ENCODE data around the gene NKX2-8.

The NKX2-8 gene

DNA sequence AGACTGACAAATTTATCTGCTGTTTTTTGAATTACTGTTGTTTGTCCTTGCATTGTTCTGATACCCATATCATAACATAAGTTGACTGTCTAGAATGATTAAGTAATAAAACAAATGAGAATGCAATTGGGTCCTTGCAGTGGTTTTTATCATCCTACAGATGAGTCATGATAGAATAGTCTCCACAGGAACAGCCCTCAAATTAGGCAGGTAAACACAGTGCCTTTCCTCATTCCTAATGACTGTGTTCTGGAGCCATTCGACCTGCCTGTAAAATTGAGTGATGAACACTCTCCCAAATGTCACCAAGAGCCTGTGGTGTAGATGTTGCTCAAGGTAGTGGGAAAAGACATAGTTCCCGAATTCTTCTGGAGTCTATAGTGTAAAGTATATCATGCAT lies 12.3 kb downstream of the NKX2-8 start:
- TF ChIP-seq EZH2 (optimal IDR thresholded peaks at IDR 0.05; ENCODE audit: low read depth, low read length) (no peak), EZH2phosphoT487 (IDR thresholded peaks at IDR 0.05; ENCODE audit: low read length) (no peak)
- TF ChIP-seq, protein P1, sequence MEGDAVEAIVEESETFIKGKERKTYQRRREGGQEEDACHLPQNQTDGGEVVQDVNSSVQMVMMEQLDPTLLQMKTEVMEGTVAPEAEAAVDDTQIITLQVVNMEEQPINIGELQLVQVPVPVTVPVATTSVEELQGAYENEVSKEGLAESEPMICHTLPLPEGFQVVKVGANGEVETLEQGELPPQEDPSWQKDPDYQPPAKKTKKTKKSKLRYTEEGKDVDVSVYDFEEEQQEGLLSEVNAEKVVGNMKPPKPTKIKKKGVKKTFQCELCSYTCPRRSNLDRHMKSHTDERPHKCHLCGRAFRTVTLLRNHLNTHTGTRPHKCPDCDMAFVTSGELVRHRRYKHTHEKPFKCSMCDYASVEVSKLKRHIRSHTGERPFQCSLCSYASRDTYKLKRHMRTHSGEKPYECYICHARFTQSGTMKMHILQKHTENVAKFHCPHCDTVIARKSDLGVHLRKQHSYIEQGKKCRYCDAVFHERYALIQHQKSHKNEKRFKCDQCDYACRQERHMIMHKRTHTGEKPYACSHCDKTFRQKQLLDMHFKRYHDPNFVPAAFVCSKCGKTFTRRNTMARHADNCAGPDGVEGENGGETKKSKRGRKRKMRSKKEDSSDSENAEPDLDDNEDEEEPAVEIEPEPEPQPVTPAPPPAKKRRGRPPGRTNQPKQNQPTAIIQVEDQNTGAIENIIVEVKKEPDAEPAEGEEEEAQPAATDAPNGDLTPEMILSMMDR (IDR thresholded peaks at IDR 0.05; ENCODE audit: low read length): no peak
- Histone ChIP-seq H3F3A (ENCODE audit: insufficient read depth, low read length) (no peaks in the 10 kb centered on the region), H3K4me2 (ENCODE audit: low read depth, low read length) (no peak overlapping the region), H2AFZ (ENCODE audit: low read length) (no peak overlapping the region), H4K20me1 (ENCODE audit: insufficient read depth, low read length) (no peaks in the 10 kb centered on the region), H3K9ac (ENCODE audit: low read length) (no peak overlapping the region), H3K27me3 (replicated peaks; ENCODE audit: insufficient read depth, low read length) (no peaks in the 10 kb centered on the region), H3K36me3 (replicated peaks; ENCODE audit: insufficient read depth, low read length) (no peaks in the 10 kb centered on the region), H3K4me3 (ENCODE audit: low read length) (no peak overlapping the region), H3K9me3 (replicated peaks; ENCODE audit: insufficient read depth, low read length) (no peaks in the 10 kb centered on the region), H3K4me1 (ENCODE audit: low read length) (no peaks in the 10 kb centered on the region), H3K27ac (ENCODE audit: low read length) (no peak overlapping the region), H3K9me2 (replicated peaks; ENCODE audit: insufficient read depth, low read length) (no peaks in the 10 kb centered on the region), H3K79me2 (ENCODE audit: low read length) (no peaks in the 10 kb centered on the region)
- no peak for DNase-seq

DNA sequence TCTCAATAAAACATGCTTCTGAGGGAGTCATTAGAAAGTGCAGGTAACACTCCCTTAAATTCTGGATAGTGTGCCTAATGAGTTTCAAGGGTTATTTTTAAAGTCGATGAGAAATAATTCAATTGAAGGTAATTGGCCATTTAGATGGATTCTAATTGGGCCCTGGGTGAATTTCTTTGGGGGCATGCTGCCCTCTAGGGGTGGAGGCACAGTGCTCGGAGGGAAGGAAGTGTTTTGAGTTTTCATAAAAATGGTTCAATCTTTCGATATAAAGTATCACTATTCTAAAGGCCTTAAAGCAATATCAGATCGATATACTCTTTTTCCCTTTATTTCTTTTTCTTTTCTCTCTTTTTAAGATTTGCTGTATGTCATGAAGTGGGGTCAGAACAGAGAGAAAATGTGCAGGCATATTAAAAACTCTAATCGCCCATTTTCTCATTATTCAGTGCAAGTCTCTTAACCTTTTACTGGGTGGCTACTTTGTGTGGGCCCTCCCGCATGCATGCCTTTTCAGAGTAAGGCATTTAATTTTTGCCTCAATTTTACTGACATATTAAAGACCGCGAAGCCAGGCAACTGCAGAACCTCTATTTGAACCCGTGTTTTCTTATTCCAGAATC lies 25.5 kb downstream of the NKX2-8 start:
- DNase-seq: no peak
- Histone ChIP-seq H3F3A (ENCODE audit: insufficient read depth, low read length) (no peaks in the 10 kb centered on the region), H3K4me2 (ENCODE audit: low read depth, low read length) (no peak overlapping the region), H2AFZ (ENCODE audit: low read length) (no peak overlapping the region), H3K27me3 (replicated peaks; ENCODE audit: insufficient read depth, low read length) (no peaks in the 10 kb centered on the region), H3K4me1 (ENCODE audit: low read length) (no peaks in the 10 kb centered on the region), H3K9me2 (replicated peaks; ENCODE audit: insufficient read depth, low read length) (no peaks in the 10 kb centered on the region), H4K20me1 (ENCODE audit: insufficient read depth, low read length) (no peaks in the 10 kb centered on the region), H3K79me2 (ENCODE audit: low read length) (no peaks in the 10 kb centered on the region), H3K9ac (ENCODE audit: low read length) (no peak overlapping the region), H3K27ac (ENCODE audit: low read length) (no peak overlapping the region), H3K9me3 (replicated peaks; ENCODE audit: insufficient read depth, low read length) (no peaks in the 10 kb centered on the region), H3K4me3 (ENCODE audit: low read length) (no peak overlapping the region), H3K36me3 (replicated peaks; ENCODE audit: insufficient read depth, low read length) (no peaks in the 10 kb centered on the region)
- TF ChIP-seq EZH2phosphoT487 (IDR thresholded peaks at IDR 0.05; ENCODE audit: low read length): no peak
- TF ChIP-seq, protein P1 (IDR thresholded peaks at IDR 0.05; ENCODE audit: low read length): peak; percentile 58

DNA sequence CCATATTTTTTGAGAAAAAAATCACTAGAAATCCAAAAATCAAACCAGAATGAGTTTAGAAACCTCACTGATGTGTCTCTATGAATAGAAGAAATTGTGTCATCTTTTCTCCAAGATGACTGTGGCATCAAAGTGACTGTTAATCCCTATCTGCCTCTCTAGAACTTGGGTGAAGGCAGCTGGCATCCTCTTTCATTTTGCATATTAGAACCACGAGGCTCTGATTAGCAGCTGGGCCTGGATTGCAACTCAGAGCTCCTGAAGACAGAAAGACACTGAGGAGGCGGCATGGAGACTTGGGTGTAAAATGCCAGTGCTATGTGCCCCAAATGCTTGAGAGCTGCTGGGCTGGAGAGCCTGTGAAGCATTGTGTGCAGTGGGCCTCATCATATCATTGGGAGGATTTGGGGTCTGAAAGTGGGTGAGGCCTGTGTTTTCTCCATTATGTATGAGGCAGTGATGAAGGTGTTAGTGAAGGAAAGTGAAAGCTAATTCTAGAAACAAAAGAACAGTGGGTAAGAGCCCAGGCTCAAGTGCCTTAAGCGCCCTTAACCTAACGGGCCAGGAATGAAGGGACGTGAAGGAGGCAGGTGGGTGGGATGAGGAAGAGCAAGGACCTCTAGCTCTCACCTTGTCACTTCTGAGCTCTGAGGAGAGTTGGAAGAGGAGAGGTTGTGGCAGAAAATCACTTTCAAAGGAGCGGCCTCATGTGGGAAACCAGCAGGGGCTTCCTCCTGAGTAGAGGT lies 26.2 kb downstream of the NKX2-8 start:
- Histone ChIP-seq H3F3A (ENCODE audit: insufficient read depth, low read length) (no peaks in the 10 kb centered on the region), H3K9me3 (replicated peaks; ENCODE audit: insufficient read depth, low read length) (no peaks in the 10 kb centered on the region), H3K4me1 (ENCODE audit: low read length) (no peaks in the 10 kb centered on the region), H3K27me3 (replicated peaks; ENCODE audit: insufficient read depth, low read length) (no peaks in the 10 kb centered on the region), H3K9ac (ENCODE audit: low read length) (no peak overlapping the region), H3K4me3 (ENCODE audit: low read length) (no peak overlapping the region), H3K79me2 (ENCODE audit: low read length) (no peaks in the 10 kb centered on the region), H2AFZ (ENCODE audit: low read length) (no peak overlapping the region), H3K9me2 (replicated peaks; ENCODE audit: insufficient read depth, low read length) (no peaks in the 10 kb centered on the region), H4K20me1 (ENCODE audit: insufficient read depth, low read length) (no peaks in the 10 kb centered on the region), H3K4me2 (ENCODE audit: low read depth, low read length) (no peak overlapping the region), H3K27ac (ENCODE audit: low read length) (no peak overlapping the region), H3K36me3 (replicated peaks; ENCODE audit: insufficient read depth, low read length) (no peaks in the 10 kb centered on the region)
- TF ChIP-seq, protein P1 (IDR thresholded peaks at IDR 0.05; ENCODE audit: low read length): no peak
- TF ChIP-seq EZH2 (optimal IDR thresholded peaks at IDR 0.05; ENCODE audit: low read depth, low read length): no peak
- no peak for TF ChIP-seq EZH2phosphoT487 (IDR thresholded peaks at IDR 0.05; ENCODE audit: low read length)
- no peak for DNase-seq

Measured in MM.1S (cell line).